ENCODE measurements around the gene RBBP5.

Gene RBBP5

GRCh38 chr1:205064301-205064700 lies 57.5 kb downstream of the RBBP5 start:
- no peaks in the 10 kb centered on the region for H3K36me3 ChIP-seq (replicated peaks in 1 of 2; ENCODE audit: control insufficient read depth in 2 of 2, insufficient read depth in 2 of 2, low read length in 2 of 2)
- H3K4ac ChIP-seq (ENCODE audit: low read length) = no peak overlapping the region
- no peak overlapping the region for H2BK15ac ChIP-seq (ENCODE audit: low read length)
- no peak overlapping the region for H3K4me3 ChIP-seq (ENCODE audit: low read length in 2 of 2)
- no peaks in the 10 kb centered on the region for H3K9me3 ChIP-seq (replicated peaks in 1 of 2; ENCODE audit: control insufficient read depth in 2 of 2, insufficient read depth in 1 of 2, low read depth in 1 of 2, low read length in 2 of 2)
- H2AK5ac ChIP-seq (ENCODE audit: low read depth, low read length) = peak overlapping the region; percentile 33
- H2BK12ac ChIP-seq (ENCODE audit: low read length) = no peak overlapping the region
- H2AFZ ChIP-seq (ENCODE audit: low read length) = no peak overlapping the region
- H3K23ac ChIP-seq (ENCODE audit: low read depth, low read length, poor library complexity) = peak overlapping the region; percentile 9
- no peak overlapping the region for H3K27ac ChIP-seq (replicated peaks; ENCODE audit: low read length)
- H3K27me3 ChIP-seq (ENCODE audit: control insufficient read depth in 3 of 3, insufficient read depth in 3 of 3, low read depth in 1 of 3, low read length in 3 of 3) = peaks cover 0 to 2% (median 0%) of the 10 kb centered on the region in 3 experiments
- no peak overlapping the region for H3K14ac ChIP-seq (ENCODE audit: low read length)
- DNase-seq (ENCODE audit: low spot score) = no peak
- H2BK120ac ChIP-seq (ENCODE audit: low read depth, low read length) = no peak overlapping the region
- H3K79me1 ChIP-seq (ENCODE audit: low read depth, low read length) = no peaks in the 10 kb centered on the region
- H3K9ac ChIP-seq (ENCODE audit: low read depth, low read length, poor library complexity) = no peak overlapping the region
- no peak overlapping the region for H3K18ac ChIP-seq (ENCODE audit: low read length)
- no peak overlapping the region for H4K8ac ChIP-seq (ENCODE audit: low read depth, low read length)
- H2BK5ac ChIP-seq (ENCODE audit: low read length) = no peak overlapping the region
- H3K4me1 ChIP-seq (ENCODE audit: control insufficient read depth in 2 of 2, insufficient read depth in 1 of 2, low read depth in 1 of 2, low read length in 2 of 2) = peaks cover 3 to 6% of the 10 kb centered on the region in 2 donors
- H3K4me2 ChIP-seq (ENCODE audit: insufficient read depth, low read length, poor library complexity, severe bottlenecking) = no peak overlapping the region
- no CpG with 5 or more reads among the region's 11 CpGs for WGBS, 2 donors (ENCODE audit: extremely low coverage in 2 of 2, insufficient read length in 2 of 2, insufficient replicate concordance in 1 of 2)
- no peak overlapping the region for H4K91ac ChIP-seq (ENCODE audit: low read depth, low read length, poor library complexity)

- H3K36me3 ChIP-seq (replicated peaks in 1 of 2; ENCODE audit: control insufficient read depth in 2 of 2, insufficient read depth in 2 of 2, low read length in 2 of 2) = no peaks in the 10 kb centered on the region
- H3K4me1 ChIP-seq (ENCODE audit: control insufficient read depth in 2 of 2, insufficient read depth in 1 of 2, low read depth in 1 of 2, low read length in 2 of 2) = peaks cover 3 to 6% of the 10 kb centered on the region in 2 donors
- no peak overlapping the region for H3K27ac ChIP-seq (replicated peaks; ENCODE audit: low read length)
- H3K4me3 ChIP-seq (ENCODE audit: low read length in 2 of 2) = no peak overlapping the region
- H3K79me1 ChIP-seq (ENCODE audit: low read depth, low read length) = no peaks in the 10 kb centered on the region
- no peak overlapping the region for H2AK5ac ChIP-seq (ENCODE audit: low read depth, low read length)
- no CpG with 5 or more reads among the region's 3 CpGs for WGBS, 2 donors (ENCODE audit: extremely low coverage in 2 of 2, insufficient read length in 2 of 2, insufficient replicate concordance in 1 of 2)
- H3K27me3 ChIP-seq (ENCODE audit: control insufficient read depth in 3 of 3, insufficient read depth in 3 of 3, low read depth in 1 of 3, low read length in 3 of 3) = peaks cover 0 to 11% (median 0%) of the 10 kb centered on the region in 3 experiments
- no peak overlapping the region for H3K14ac ChIP-seq (ENCODE audit: low read length)
- H4K8ac ChIP-seq (ENCODE audit: low read depth, low read length) = no peak overlapping the region
- no peak overlapping the region for H3K18ac ChIP-seq (ENCODE audit: low read length)
- no peak for DNase-seq (ENCODE audit: low spot score)
- no peak overlapping the region for H3K4ac ChIP-seq (ENCODE audit: low read length)
- H2BK12ac ChIP-seq (ENCODE audit: low read length) = no peak overlapping the region
- H2AFZ ChIP-seq (ENCODE audit: low read length) = no peak overlapping the region
- H3K9ac ChIP-seq (ENCODE audit: low read depth, low read length, poor library complexity) = no peak overlapping the region
- no peak overlapping the region for H2BK5ac ChIP-seq (ENCODE audit: low read length)
- H2BK15ac ChIP-seq (ENCODE audit: low read length) = no peak overlapping the region
- no peak overlapping the region for H2BK120ac ChIP-seq (ENCODE audit: low read depth, low read length)
- H4K91ac ChIP-seq (ENCODE audit: low read depth, low read length, poor library complexity) = no peak overlapping the region
- H3K4me2 ChIP-seq (ENCODE audit: insufficient read depth, low read length, poor library complexity, severe bottlenecking) = no peak overlapping the region
- no peaks in the 10 kb centered on the region for H3K9me3 ChIP-seq (replicated peaks in 1 of 2; ENCODE audit: control insufficient read depth in 2 of 2, insufficient read depth in 1 of 2, low read depth in 1 of 2, low read length in 2 of 2)
- no peak overlapping the region for H3K23ac ChIP-seq (ENCODE audit: low read depth, low read length, poor library complexity)
Measured at GRCh38 chr1:205062895-205063294, 58.9 kb downstream of the RBBP5 start.

- Histone ChIP-seq H2BK120ac (ENCODE audit: low read depth, low read length) (no peak overlapping the region), H2AFZ (ENCODE audit: low read length) (peak overlapping the region; percentile 93), H2BK5ac (ENCODE audit: low read length) (no peak overlapping the region), H3K23ac (ENCODE audit: low read depth, low read length, poor library complexity) (no peak overlapping the region), H3K9me3 (replicated peaks in 1 of 2; ENCODE audit: control insufficient read depth in 2 of 2, insufficient read depth in 1 of 2, low read depth in 1 of 2, low read length in 2 of 2) (no peaks in the 10 kb centered on the region), H3K4me2 (ENCODE audit: insufficient read depth, low read length, poor library complexity, severe bottlenecking) (no peak overlapping the region), H3K4me1 (ENCODE audit: control insufficient read depth in 2 of 2, insufficient read depth in 1 of 2, low read depth in 1 of 2, low read length in 2 of 2) (peaks cover 3 to 6% of the 10 kb centered on the region in 2 donors), H3K4ac (ENCODE audit: low read length) (no peak overlapping the region), H2BK12ac (ENCODE audit: low read length) (peak overlapping the region; percentile 92), H3K27ac (replicated peaks; ENCODE audit: low read length) (no peak overlapping the region), H4K91ac (ENCODE audit: low read depth, low read length, poor library complexity) (no peak overlapping the region), H2BK15ac (ENCODE audit: low read length) (no peak overlapping the region), H3K18ac (ENCODE audit: low read length) (peak overlapping the region; percentile 60), H3K27me3 (ENCODE audit: control insufficient read depth in 3 of 3, insufficient read depth in 3 of 3, low read depth in 1 of 3, low read length in 3 of 3) (peaks cover 0 to 14% (median 0%) of the 10 kb centered on the region in 3 experiments), H3K14ac (ENCODE audit: low read length) (no peak overlapping the region), H3K79me1 (ENCODE audit: low read depth, low read length) (no peaks in the 10 kb centered on the region), H3K36me3 (replicated peaks in 1 of 2; ENCODE audit: control insufficient read depth in 2 of 2, insufficient read depth in 2 of 2, low read length in 2 of 2) (no peaks in the 10 kb centered on the region), H2AK5ac (ENCODE audit: low read depth, low read length) (peak overlapping the region; percentile 76), H4K8ac (ENCODE audit: low read depth, low read length) (no peak overlapping the region), H3K9ac (ENCODE audit: low read depth, low read length, poor library complexity) (no peak overlapping the region), H3K4me3 (ENCODE audit: low read length in 2 of 2) (no peak overlapping the region)
- no CpG with 5 or more reads among the region's 8 CpGs for WGBS, 2 donors (ENCODE audit: extremely low coverage in 2 of 2, insufficient read length in 2 of 2, insufficient replicate concordance in 1 of 2)
- DNase-seq (ENCODE audit: low spot score) = no peak
Measured at GRCh38 chr1:205062319-205062718, 59.5 kb downstream of the RBBP5 start.

- Histone ChIP-seq H4K91ac (ENCODE audit: low read depth, low read length, poor library complexity) (no peak overlapping the region), H3K4me3 (ENCODE audit: low read length in 2 of 2) (peak overlapping the region in 1 of 2 donors; percentile 29), H3K79me1 (ENCODE audit: low read depth, low read length) (no peaks in the 10 kb centered on the region), H3K9me3 (replicated peaks in 1 of 2; ENCODE audit: control insufficient read depth in 2 of 2, insufficient read depth in 1 of 2, low read depth in 1 of 2, low read length in 2 of 2) (no peaks in the 10 kb centered on the region), H3K14ac (ENCODE audit: low read length) (no peak overlapping the region), H3K23ac (ENCODE audit: low read depth, low read length, poor library complexity) (no peak overlapping the region), H3K4me1 (ENCODE audit: control insufficient read depth in 2 of 2, insufficient read depth in 1 of 2, low read depth in 1 of 2, low read length in 2 of 2) (peaks cover 3 to 6% of the 10 kb centered on the region in 2 donors), H3K27me3 (ENCODE audit: control insufficient read depth in 3 of 3, insufficient read depth in 3 of 3, low read depth in 1 of 3, low read length in 3 of 3) (peaks cover 0 to 20% (median 0%) of the 10 kb centered on the region in 3 experiments), H3K18ac (ENCODE audit: low read length) (peak overlapping the region; percentile 87), H4K8ac (ENCODE audit: low read depth, low read length) (no peak overlapping the region), H2BK12ac (ENCODE audit: low read length) (no peak overlapping the region), H2BK15ac (ENCODE audit: low read length) (no peak overlapping the region), H2BK5ac (ENCODE audit: low read length) (no peak overlapping the region), H2AK5ac (ENCODE audit: low read depth, low read length) (no peak overlapping the region), H3K9ac (ENCODE audit: low read depth, low read length, poor library complexity) (no peak overlapping the region), H3K36me3 (replicated peaks in 1 of 2; ENCODE audit: control insufficient read depth in 2 of 2, insufficient read depth in 2 of 2, low read length in 2 of 2) (no peaks in the 10 kb centered on the region), H2BK120ac (ENCODE audit: low read depth, low read length) (no peak overlapping the region), H3K27ac (replicated peaks; ENCODE audit: low read length) (no peak overlapping the region), H2AFZ (ENCODE audit: low read length) (peak overlapping the region; percentile 93), H3K4ac (ENCODE audit: low read length) (no peak overlapping the region), H3K4me2 (ENCODE audit: insufficient read depth, low read length, poor library complexity, severe bottlenecking) (peak overlapping the region; percentile 23)
- WGBS, 2 donors (ENCODE audit: extremely low coverage in 2 of 2, insufficient read length in 2 of 2, insufficient replicate concordance in 1 of 2) = no CpG with 5 or more reads among the region's 13 CpGs
- peak; percentile 89 for DNase-seq (ENCODE audit: low spot score)
Measured at GRCh38 chr1:205061665-205062069, 60.1 kb downstream of the RBBP5 start.

All from neuronal stem cell (in vitro differentiated cells).